Activated CD4-positive, CD25-positive, alpha-beta regulatory T cell treated with anti-CD3 and anti-CD28 coated beads, Interleukin-2, amount 50 U/mL, for 72 hours (primary cell): ENCODE results near the gene HSFX1.

Experiments
- DNase-seq: peaks from one replicate; pipeline ENCODE4 v3.0.0; 2021

HSFX1 gene

GRCh38 chrX:149807747-149808458 is 34.0 kb downstream of the HSFX1 start:
- no peak for DNase-seq

DNA sequence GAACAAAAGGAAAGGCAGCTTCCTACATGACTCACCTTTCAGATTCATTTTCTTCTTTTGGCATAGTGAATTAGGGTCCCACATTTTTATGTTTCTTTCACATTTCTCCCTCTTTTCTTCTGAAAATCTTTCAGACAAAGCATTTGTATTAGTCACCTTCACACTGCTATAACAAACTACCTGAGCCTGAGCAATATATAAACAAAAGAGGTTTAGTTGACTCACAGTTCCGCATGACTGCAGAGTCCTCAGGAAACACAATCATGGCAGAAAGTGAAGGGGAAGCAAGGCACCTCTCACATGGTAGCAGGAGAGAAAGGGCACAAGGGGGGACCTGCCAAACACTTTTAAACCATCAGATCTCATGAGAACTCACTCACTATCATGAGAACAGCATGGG is 44.8 kb downstream of the HSFX1 start:
- DNase-seq: no peak

- no peak for DNase-seq
These were observed 45.5 kb downstream of the HSFX1 start for GRCh38 chrX:149819371-149819770.

DNA sequence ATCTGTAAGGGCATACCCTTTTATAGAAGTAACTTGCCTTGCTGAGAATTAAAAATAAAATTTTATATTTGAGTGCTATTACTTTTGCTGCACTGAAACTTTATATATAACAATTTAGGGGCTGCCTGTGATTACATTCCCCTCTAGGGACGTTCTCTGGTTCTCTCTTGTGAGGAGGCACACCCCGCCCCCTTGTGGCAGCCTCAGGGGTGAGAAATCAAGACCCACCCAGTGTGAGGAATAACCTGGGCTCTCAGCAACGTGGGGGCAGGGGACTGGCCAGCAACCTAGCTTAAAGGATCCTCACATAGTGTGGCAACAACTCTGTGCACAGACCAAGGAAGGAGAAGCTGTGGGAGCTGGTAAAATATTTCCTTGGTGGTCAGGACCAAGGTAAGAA is 51.6 kb downstream of the HSFX1 start:
- no peak for DNase-seq
